Skeletal muscle tissue (tissue), 4 donors: Measurements from ENCODE around the gene IQSEC3. TPM values are rescaled to one million over a fixed set of nuclear protein-coding genes. Genes with fewer than 3 reads are reported as not detected.
A peak's percentile ranks its signal among the peaks of the same experiment; 100 is the strongest.

Source experiments
- H3K27ac ChIP-seq: one replicate; pipeline ENCODE4 v1.7.0; 2013; ENCODE audit warnings: mild to moderate bottlenecking, low read depth, low read length, inconsistent platforms
- H3K27me3 ChIP-seq, 3 donors: one replicate each; pipeline ENCODE4 v1.7.0; 2013; ENCODE audit warnings: low read length in 3 of 3; ENCODE audit not compliant: control insufficient read depth in 3 of 3, insufficient read depth in 3 of 3
- H3K36me3 ChIP-seq, 3 donors: one replicate each; pipeline ENCODE4 v1.7.0; 2013; ENCODE audit warnings: low read length in 3 of 3; ENCODE audit not compliant: control insufficient read depth in 3 of 3, insufficient read depth in 3 of 3
- H3K4me1 ChIP-seq, 3 donors: one replicate each; pipeline ENCODE4 v1.7.0; 2013; ENCODE audit warnings: low read length in 3 of 3, mild to moderate bottlenecking in 3 of 3; ENCODE audit not compliant: control insufficient read depth in 3 of 3, insufficient read depth in 3 of 3
- H3K4me3 ChIP-seq, 3 donors: one replicate each; pipeline ENCODE4 v1.7.0; 2013; ENCODE audit warnings: low read length in 3 of 3
- H3K9ac ChIP-seq, 3 donors: one replicate each; pipeline ENCODE4 v1.7.0; 2013; ENCODE audit warnings: low read length in 3 of 3, mild to moderate bottlenecking in 3 of 3, moderate library complexity in 2 of 3, low read depth in 1 of 3
- H3K9me3 ChIP-seq, 3 donors: one replicate each; pipeline ENCODE4 v1.7.0; 2013; ENCODE audit warnings: low read length in 3 of 3; ENCODE audit not compliant: control insufficient read depth in 3 of 3
- total RNA-seq: library from RNA; depleted of rRNA; stranded (reverse); fragments of >200 nt; gene quantifications from one replicate; pipeline ENCODE4 v1.2.3, GENCODE V29; 2014
- donor health status: Osteomylitis.

IQSEC3 gene
- total RNA-seq, 1 donor from 2014 or later = 1.0 TPM

DNA sequence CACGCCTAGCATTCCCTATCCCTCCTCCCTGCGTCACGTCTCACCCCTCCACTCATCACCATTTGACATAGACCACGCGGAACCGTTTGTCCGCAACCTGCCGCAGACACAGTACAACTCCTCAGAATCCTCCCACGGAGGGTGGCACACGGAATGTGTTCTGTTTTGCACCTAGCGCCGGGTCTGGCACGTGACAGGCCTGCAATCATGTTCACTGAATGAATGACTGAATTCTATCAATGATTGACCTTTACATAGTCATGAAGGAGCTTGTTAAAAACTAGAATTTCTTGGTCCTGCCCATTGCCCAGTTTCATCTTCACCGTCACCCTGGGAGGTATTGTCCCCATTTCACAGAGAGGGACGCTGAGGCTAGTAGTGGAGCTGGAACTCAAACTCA, 142.7 kb downstream of the IQSEC3 start:
- Histone ChIP-seq H3K27ac (no peak overlapping the region), H3K9ac (no peak overlapping the region), H3K36me3 (no peaks in the 10 kb centered on the region), H3K27me3 (peaks cover 18 to 28% (median 25%) of the 10 kb centered on the region in 3 donors), H3K4me3 (no peak overlapping the region), H3K9me3 (no peaks in the 10 kb centered on the region), H3K4me1 (peaks cover 7 to 14% (median 8%) of the 10 kb centered on the region in 3 donors)

DNA sequence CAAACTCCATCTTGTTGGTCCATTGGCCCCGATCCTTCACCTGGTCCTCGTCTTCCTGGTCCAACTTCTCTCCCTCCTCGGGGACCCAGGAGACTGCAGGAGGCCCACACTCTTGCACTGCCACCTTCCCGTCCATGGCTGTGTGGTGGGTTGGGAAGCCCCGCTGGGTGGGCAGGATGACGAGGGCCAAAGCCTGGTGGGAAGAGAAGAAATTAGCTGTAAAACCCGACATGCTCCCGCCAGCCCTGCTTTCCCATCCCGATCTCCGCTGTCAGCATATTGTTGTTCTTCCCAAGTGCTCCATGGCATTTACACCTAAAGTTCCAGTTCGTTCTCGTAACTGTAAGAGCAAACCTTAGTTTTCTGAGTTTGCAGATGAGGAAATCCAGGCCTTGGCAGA, 143.3 kb downstream of the IQSEC3 start:
- no peaks in the 10 kb centered on the region for H3K36me3 ChIP-seq
- H3K9me3 ChIP-seq = no peaks in the 10 kb centered on the region
- peaks cover 6 to 12% (median 7%) of the 10 kb centered on the region in 3 donors for H3K4me1 ChIP-seq
- no peak overlapping the region for H3K27ac ChIP-seq
- H3K27me3 ChIP-seq = peaks cover 23 to 28% (median 26%) of the 10 kb centered on the region in 3 donors
- H3K4me3 ChIP-seq = no peak overlapping the region
- no peak overlapping the region for H3K9ac ChIP-seq

DNA sequence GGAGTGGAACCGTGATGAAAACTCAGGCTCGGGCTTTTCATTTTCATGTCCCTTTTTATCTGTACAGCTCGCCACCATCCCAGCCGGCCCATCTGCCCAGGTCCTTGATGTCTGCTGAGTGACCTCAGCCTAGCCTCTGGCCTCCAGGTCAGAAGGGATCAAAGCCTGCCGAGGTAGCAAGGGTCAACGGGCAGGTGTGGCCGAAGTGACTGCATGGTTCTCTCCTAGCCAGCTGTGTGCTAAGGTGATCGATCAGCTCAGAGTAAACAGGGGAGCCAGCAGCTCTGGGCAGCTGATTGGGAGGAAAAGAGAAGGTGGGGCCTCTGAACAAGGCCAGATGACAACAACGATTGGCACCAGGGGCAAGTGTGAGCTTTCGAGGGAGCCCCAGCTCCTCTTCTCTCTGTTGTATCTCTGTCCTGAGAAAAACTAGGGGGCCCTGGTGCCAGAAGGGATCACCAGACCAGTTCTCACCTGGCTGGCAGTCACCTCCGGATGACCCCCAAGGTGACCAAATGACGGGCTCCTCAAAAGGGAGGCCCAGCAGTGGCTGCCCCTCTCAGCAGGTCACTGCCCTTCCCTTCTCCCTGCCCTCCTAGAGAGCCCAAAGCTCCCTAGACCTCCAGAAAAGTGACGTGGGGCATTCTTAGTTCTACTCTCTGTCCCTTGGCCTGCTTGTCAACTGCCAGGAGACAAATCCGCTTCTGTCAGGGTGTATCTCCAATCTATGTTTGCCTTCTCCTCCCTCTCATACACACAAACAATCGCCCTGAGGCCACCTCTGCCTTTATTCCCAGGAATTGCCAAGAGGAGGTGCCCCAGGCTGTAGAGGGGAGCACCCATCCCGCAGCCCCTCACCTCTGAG, 143.9 kb downstream of the IQSEC3 start:
- no peak overlapping the region for H3K9ac ChIP-seq
- no peaks in the 10 kb centered on the region for H3K9me3 ChIP-seq
- no peak overlapping the region for H3K4me3 ChIP-seq
- no peaks in the 10 kb centered on the region for H3K36me3 ChIP-seq
- peaks cover 23 to 28% (median 26%) of the 10 kb centered on the region in 3 donors for H3K27me3 ChIP-seq
- H3K4me1 ChIP-seq = peaks cover 6 to 12% (median 7%) of the 10 kb centered on the region in 3 donors
- H3K27ac ChIP-seq = no peak overlapping the region

DNA sequence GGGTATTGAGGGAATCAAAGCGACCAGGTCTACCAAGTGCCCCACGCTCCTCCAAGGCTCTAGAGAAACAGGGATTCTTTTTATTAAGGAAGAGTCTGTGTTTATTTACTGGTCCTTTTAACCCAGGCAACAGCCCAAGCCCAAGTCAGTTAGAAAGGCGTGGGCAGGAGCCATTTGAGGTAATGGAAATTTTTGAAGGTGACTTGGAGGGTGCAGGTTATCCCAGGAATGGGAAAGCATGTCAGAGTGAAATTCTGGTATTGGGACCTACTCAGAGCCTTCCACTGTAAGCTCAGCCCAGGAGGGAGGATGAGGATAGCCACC, 144.5 kb downstream of the IQSEC3 start:
- Histone ChIP-seq H3K27me3 (peaks cover 23 to 28% (median 26%) of the 10 kb centered on the region in 3 donors), H3K9me3 (no peaks in the 10 kb centered on the region), H3K9ac (no peak overlapping the region), H3K4me1 (peaks cover 6 to 12% (median 7%) of the 10 kb centered on the region in 3 donors), H3K4me3 (no peak overlapping the region), H3K36me3 (no peaks in the 10 kb centered on the region), H3K27ac (no peak overlapping the region)

DNA sequence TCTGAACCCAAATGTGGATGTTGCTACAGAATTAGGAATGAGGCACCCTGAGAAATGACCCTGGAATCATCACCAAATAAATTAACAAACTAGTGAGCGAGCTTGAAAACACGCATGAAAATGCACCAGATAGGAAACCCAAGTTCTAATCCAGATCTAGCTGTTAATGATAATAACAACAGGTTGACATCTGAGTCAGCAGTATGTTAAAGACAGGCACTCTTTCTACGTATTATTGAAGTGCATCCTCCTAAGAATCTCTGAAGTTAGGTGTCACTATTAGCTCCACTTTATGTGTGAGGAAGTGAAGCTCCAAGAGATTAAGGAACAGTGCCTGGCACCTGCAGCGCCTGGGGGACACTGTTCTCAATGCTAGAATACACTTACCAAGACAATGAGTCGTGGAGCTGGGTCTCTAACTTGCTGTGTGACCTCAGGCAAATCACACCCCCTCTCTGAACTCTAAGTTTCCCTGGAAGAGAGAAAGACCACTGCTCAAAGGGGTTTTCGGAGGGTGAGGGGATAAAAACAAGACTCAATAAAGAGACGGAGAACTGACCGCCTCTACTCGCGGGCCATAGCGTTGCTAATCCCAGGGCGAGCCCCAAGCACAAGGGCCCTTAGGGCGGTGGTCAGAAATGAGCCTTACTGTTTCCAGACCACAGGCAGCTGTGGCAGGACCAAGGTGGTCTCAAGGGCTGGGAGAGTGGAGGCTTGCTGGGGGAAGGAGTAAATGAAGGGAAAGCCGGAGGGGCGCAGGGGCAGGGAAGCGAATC, 145.3 kb downstream of the IQSEC3 start:
- H3K27ac ChIP-seq = no peak overlapping the region
- no peak overlapping the region for H3K4me3 ChIP-seq
- H3K27me3 ChIP-seq = peaks cover 23 to 26% (median 23%) of the 10 kb centered on the region in 3 donors
- H3K4me1 ChIP-seq = peaks cover 6 to 12% (median 7%) of the 10 kb centered on the region in 3 donors
- H3K9me3 ChIP-seq = no peaks in the 10 kb centered on the region
- H3K36me3 ChIP-seq = no peaks in the 10 kb centered on the region
- H3K9ac ChIP-seq = no peak overlapping the region

DNA sequence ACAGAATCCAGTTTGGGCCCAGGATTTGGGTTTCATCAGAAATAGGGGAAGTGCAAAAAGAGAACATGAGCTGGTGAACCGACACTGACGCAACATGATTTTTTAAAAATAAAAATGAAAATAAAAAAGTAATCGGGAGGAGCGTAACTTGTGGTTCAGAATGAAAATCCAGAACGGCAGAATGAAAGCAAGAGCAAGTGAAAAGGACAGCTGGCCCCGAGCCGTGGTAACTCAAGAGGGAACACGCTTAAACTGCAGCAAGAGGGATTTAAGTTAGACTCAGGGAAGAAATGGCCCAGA, 145.8 kb downstream of the IQSEC3 start:
- H3K4me3 ChIP-seq = no peak overlapping the region
- H3K9ac ChIP-seq = no peak overlapping the region
- H3K27ac ChIP-seq = no peak overlapping the region
- peaks cover 6 to 12% (median 7%) of the 10 kb centered on the region in 3 donors for H3K4me1 ChIP-seq
- no peaks in the 10 kb centered on the region for H3K9me3 ChIP-seq
- peaks cover 21 to 26% (median 23%) of the 10 kb centered on the region in 3 donors for H3K27me3 ChIP-seq
- H3K36me3 ChIP-seq = no peaks in the 10 kb centered on the region

DNA sequence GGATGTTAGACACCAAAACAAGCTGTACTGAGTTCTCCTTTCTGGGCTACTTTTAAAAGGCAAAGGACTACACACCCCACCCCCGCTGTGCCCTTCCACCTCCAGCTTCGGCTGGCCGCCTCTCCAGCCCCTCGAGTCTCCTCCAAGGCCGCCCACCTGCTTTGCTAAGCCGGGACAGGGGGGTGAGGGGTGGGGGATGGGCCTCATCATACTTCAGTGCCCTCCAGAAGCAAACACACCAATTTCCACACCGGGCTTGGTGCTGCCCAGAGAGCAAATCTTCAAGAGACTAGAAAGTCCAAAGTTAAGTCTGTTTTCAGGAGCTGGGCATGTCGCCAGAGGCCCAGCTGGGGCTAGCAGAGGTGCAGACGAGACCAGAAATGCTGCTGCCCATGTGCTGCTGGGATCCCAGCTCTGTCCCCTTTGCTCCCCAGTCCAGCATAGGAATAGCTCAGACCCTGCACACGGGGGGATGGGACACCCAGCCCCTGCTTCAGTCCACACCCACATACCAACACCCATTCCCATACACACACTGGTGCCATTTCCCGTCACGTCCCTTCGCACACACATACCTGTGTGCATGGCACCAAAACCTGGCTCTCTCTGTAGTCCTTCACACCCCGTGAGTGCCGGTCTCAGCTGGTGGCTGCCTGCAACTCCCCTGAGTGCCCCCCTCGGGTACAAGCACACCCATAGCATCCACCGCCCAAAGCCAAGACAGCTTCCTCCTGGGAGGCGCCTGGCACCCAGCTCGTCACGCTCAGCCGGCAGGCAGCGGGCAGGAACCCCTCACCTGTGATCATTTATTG, 146.4 kb downstream of the IQSEC3 start:
- peaks cover 6 to 12% (median 7%) of the 10 kb centered on the region in 3 donors for H3K4me1 ChIP-seq
- H3K27ac ChIP-seq = no peak overlapping the region
- peak overlapping the region in 1 of 3 donors; percentile 25 for H3K9ac ChIP-seq
- no peaks in the 10 kb centered on the region for H3K36me3 ChIP-seq
- peaks cover 21 to 26% (median 23%) of the 10 kb centered on the region in 3 donors for H3K27me3 ChIP-seq
- H3K9me3 ChIP-seq = no peaks in the 10 kb centered on the region
- H3K4me3 ChIP-seq = peak overlapping the region in 2 of 3 donors; percentile 31 to 38

DNA sequence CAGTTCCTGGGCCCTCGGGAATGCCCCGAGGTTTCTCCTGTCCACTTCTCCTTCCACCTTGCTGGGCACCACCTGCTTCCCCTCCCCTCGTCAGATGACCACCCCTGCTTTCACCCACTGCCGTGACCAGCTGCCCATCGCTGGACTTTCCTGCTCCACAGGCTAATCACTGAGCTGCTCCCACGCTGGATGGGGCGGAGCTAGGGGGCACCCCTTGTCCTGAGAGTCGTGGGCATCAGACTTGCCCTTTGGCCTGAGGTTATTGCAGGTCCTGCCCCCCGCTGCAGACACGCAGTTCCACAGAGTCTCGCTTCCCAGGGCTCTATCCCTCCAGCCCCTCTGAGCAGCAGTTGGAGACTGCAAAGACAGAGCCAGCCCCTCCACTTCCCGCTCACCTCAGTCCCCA, 147.0 kb downstream of the IQSEC3 start:
- H3K27ac ChIP-seq = no peak overlapping the region
- no peaks in the 10 kb centered on the region for H3K9me3 ChIP-seq
- peaks cover 6 to 12% (median 7%) of the 10 kb centered on the region in 3 donors for H3K4me1 ChIP-seq
- H3K9ac ChIP-seq = no peak overlapping the region
- peaks cover 21 to 23% (median 22%) of the 10 kb centered on the region in 3 donors for H3K27me3 ChIP-seq
- H3K4me3 ChIP-seq = peak overlapping the region in 2 of 3 donors; percentile 31 to 38
- H3K36me3 ChIP-seq = no peaks in the 10 kb centered on the region

DNA sequence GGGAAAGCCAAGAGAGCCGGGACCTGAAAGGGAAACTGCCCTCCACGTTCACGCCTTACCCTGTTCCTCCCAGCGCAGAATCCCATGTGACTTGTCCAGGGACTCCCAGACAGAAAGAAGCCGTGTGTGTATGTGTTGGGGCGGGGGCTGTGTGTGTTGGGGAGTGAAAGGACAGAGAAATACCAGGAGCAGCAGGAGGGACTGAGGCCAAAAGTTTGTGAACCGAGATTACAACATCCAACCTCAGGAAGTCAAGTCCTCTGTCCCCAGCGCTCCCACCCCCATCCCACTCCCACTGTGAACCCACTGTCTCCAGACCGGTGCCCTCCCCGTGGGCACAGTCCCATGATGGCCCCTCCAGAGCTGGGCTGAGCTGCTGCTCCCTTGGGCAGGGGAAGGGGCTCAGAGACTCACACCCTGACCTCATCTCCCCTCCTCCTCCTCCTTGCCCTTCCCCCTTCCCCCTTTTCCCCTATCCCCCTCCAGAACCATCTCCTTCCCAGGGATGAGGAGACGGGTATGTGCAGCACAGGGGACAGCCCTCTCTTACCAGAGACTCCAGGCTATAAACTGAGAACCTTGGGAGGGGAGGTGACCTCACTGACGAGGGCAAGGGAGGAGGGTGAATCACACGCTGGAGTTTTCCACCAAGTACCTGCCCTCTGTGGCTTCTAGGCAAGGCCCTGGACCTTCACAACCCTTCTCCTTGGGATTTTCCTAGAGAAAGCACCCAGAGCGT, 147.6 kb downstream of the IQSEC3 start, which contains the start of gene SLC6A12:
SLC6A12 (minus strand) TSS at position 155 of the 739 bp plus-strand sequence. CDS start 4,171 bp downstream, outside the sequence.
- Histone ChIP-seq H3K4me3 (peak within 1 kb of the TSS in 2 of 3 donors; percentile 31 to 38), H3K4me1 (peaks cover 6 to 12% (median 7%) of the 10 kb centered on the region in 3 donors), H3K27me3 (peaks cover 21 to 23% (median 22%) of the 10 kb centered on the region in 3 donors), H3K27ac (no peak within 1 kb of the TSS), H3K36me3 (no peaks in the 10 kb centered on the region), H3K9ac (peak within 1 kb of the TSS in 1 of 3 donors; percentile 25), H3K9me3 (no peaks in the 10 kb centered on the region)
